ENCODE results near the gene ZAR1.

GRCh38 chr4:48504026-48504330 is 13.9 kb downstream of the ZAR1 start:
- TF ChIP-seq CTCF (IDR thresholded peaks at IDR 0.05; ENCODE audit: low read length) (no peak), EZH2 (optimal IDR thresholded peaks at IDR 0.05; ENCODE audit: low read depth, low read length) (no peak), EZH2phosphoT487 (IDR thresholded peaks at IDR 0.05; ENCODE audit: low read length) (no peak)

Measured in MM.1S (cell line).